Central memory CD8-positive, alpha-beta T cell (primary cell): ENCODE data around the gene MTREX.
A peak's percentile ranks its signal among the peaks of the same experiment; 100 is the strongest.
"Not testable (repeated sequence)": the region's sequence is repeated elsewhere in the genome, so short reads cannot be mapped to it uniquely, and the experiment has no call there.

Source experiments
- ATAC-seq: fragments of 150-1000 bp; cut with Tn5 transposase; replicated peaks from 2 replicates; pipeline ENCODE4 v1.10.0; 2022; ENCODE audit warnings: mild to moderate bottlenecking, moderate FRiP score, moderate number of reproducible peaks; ENCODE audit not compliant: poor library complexity, severe bottlenecking; ENCODE audit errors: extremely low read depth
- DNase-seq, 2 donors: peaks; one replicate each; pipeline ENCODE4 v3.0.0; 2021; ENCODE audit warnings: low spot score in 2 of 2
- H3K27ac Mint-ChIP-seq: one replicate; pipeline ENCODE4 v1.8.0; 2022; ENCODE audit warnings: low read depth, mild to moderate bottlenecking, moderate library complexity, mixed read lengths
- H3K27me3 Mint-ChIP-seq: one replicate; pipeline ENCODE4 v1.8.0; 2022; ENCODE audit warnings: mixed read lengths
- H3K36me3 Mint-ChIP-seq: one replicate; pipeline ENCODE4 v1.8.0; 2022; ENCODE audit warnings: mild to moderate bottlenecking, moderate library complexity, mixed read lengths; ENCODE audit not compliant: insufficient read depth
- H3K4me1 Mint-ChIP-seq: one replicate; pipeline ENCODE4 v1.8.0; 2022; ENCODE audit warnings: mixed read lengths
- H3K4me3 Mint-ChIP-seq: one replicate; pipeline ENCODE4 v1.8.0; 2022; ENCODE audit warnings: mild to moderate bottlenecking, moderate library complexity, mixed read lengths
- H3K9me3 Mint-ChIP-seq: one replicate; pipeline ENCODE4 v1.8.0; 2022; ENCODE audit warnings: mixed read lengths

Gene MTREX

GRCh38 chr5:55306641-55307382, 977 bp upstream of the MTREX start:
- H3K27me3 Mint-ChIP-seq: no peaks in the 10 kb centered on the region
- DNase-seq (no peak), ATAC-seq (no peak)
- H3K36me3 Mint-ChIP-seq: peaks cover 1% of the 10 kb centered on the region
- no peak overlapping the region for H3K4me3 Mint-ChIP-seq
- H3K9me3 Mint-ChIP-seq: no peaks in the 10 kb centered on the region
- H3K27ac Mint-ChIP-seq: no peak overlapping the region
- H3K4me1 Mint-ChIP-seq: peaks cover 20% of the 10 kb centered on the region

- DNase-seq (no peak), ATAC-seq (peak; percentile 20)
- peaks cover 2% of the 10 kb centered on the region for H3K36me3 Mint-ChIP-seq
These were observed 556 bp downstream of the MTREX start for GRCh38 chr5:55308254-55308836.

GRCh38 chr5:55313870-55314617, 6.3 kb downstream of the MTREX start:
- no peak for DNase-seq
- Mint-ChIP-seq H3K27me3 (no peaks in the 10 kb centered on the region), H3K4me3 (no peak overlapping the region), H3K36me3 (peaks cover 6% of the 10 kb centered on the region), H3K4me1 (peaks cover 65% of the 10 kb centered on the region), H3K27ac (no peak overlapping the region), H3K9me3 (no peaks in the 10 kb centered on the region)
- no peak for ATAC-seq

More at GRCh38 chr5:55308254-55308836, 556 bp downstream of the MTREX start:
- Mint-ChIP-seq H3K27me3 (no peaks in the 10 kb centered on the region), H3K27ac (no peak overlapping the region), H3K4me1 (peaks cover 28% of the 10 kb centered on the region), H3K4me3 (no peak overlapping the region), H3K9me3 (no peaks in the 10 kb centered on the region)

- no peak for DNase-seq
- Mint-ChIP-seq H3K27me3 (no peaks in the 10 kb centered on the region), H3K36me3 (peaks cover 8% of the 10 kb centered on the region), H3K4me1 (peaks cover 68% of the 10 kb centered on the region), H3K4me3 (no peak overlapping the region), H3K9me3 (no peaks in the 10 kb centered on the region), H3K27ac (peak overlapping the region; percentile 68)
- no peak for ATAC-seq
These were observed 8.5 kb downstream of the MTREX start for GRCh38 chr5:55316289-55316688.

- ATAC-seq (no peak), DNase-seq (no peak)
- H3K9me3 Mint-ChIP-seq: no peaks in the 10 kb centered on the region
- H3K36me3 Mint-ChIP-seq: peaks cover 8% of the 10 kb centered on the region
- H3K4me3 Mint-ChIP-seq: no peak overlapping the region
- H3K4me1 Mint-ChIP-seq: peaks cover 63% of the 10 kb centered on the region
- H3K27me3 Mint-ChIP-seq: no peaks in the 10 kb centered on the region
- peak overlapping the region; percentile 68 for H3K27ac Mint-ChIP-seq
These were observed 9.0 kb downstream of the MTREX start for GRCh38 chr5:55316837-55317236.

- H3K27me3 Mint-ChIP-seq, H3K4me3 Mint-ChIP-seq, H3K27ac Mint-ChIP-seq, DNase-seq, H3K9me3 Mint-ChIP-seq, ATAC-seq: not testable (repeated sequence)
- Mint-ChIP-seq H3K36me3 (peaks cover 14% of the 10 kb centered on the region), H3K4me1 (peaks cover 53% of the 10 kb centered on the region)
These were observed 10.4 kb downstream of the MTREX start for GRCh38 chr5:55318237-55318636.

GRCh38 chr5:55319491-55319890, 11.7 kb downstream of the MTREX start:
- Mint-ChIP-seq H3K4me1 (peaks cover 43% of the 10 kb centered on the region), H3K9me3 (no peaks in the 10 kb centered on the region)
- ATAC-seq: no peak

GRCh38 chr5:55320571-55320970, 12.8 kb downstream of the MTREX start:
- peaks cover 17% of the 10 kb centered on the region for H3K36me3 Mint-ChIP-seq
- H3K27me3 Mint-ChIP-seq: no peaks in the 10 kb centered on the region
- no peak overlapping the region for H3K27ac Mint-ChIP-seq
- H3K4me1 Mint-ChIP-seq: peaks cover 42% of the 10 kb centered on the region
- ATAC-seq: no peak
- H3K9me3 Mint-ChIP-seq: no peaks in the 10 kb centered on the region
- DNase-seq: no peak
- no peak overlapping the region for H3K4me3 Mint-ChIP-seq

More at GRCh38 chr5:55319491-55319890, 11.7 kb downstream of the MTREX start:
- no peaks in the 10 kb centered on the region for H3K27me3 Mint-ChIP-seq
- no peak overlapping the region for H3K4me3 Mint-ChIP-seq
- DNase-seq: no peak
- peaks cover 14% of the 10 kb centered on the region for H3K36me3 Mint-ChIP-seq
- H3K27ac Mint-ChIP-seq: no peak overlapping the region

- Mint-ChIP-seq H3K27ac (no peak overlapping the region), H3K4me1 (peaks cover 24% of the 10 kb centered on the region), H3K27me3 (no peaks in the 10 kb centered on the region), H3K9me3 (no peaks in the 10 kb centered on the region), H3K36me3 (peaks cover 29% of the 10 kb centered on the region), H3K4me3 (no peak overlapping the region)
- ATAC-seq: no peak
- no peak for DNase-seq
These were observed 16.2 kb downstream of the MTREX start for GRCh38 chr5:55324006-55324405.

GRCh38 chr5:55324815-55325418, 17.1 kb downstream of the MTREX start:
- peaks cover 37% of the 10 kb centered on the region for H3K36me3 Mint-ChIP-seq
- DNase-seq (no peak), ATAC-seq (no peak)
- H3K27me3 Mint-ChIP-seq: no peaks in the 10 kb centered on the region
- H3K9me3 Mint-ChIP-seq: no peaks in the 10 kb centered on the region
- peaks cover 19% of the 10 kb centered on the region for H3K4me1 Mint-ChIP-seq
- H3K27ac Mint-ChIP-seq: no peak overlapping the region
- no peak overlapping the region for H3K4me3 Mint-ChIP-seq

GRCh38 chr5:55325621-55326020, 17.8 kb downstream of the MTREX start:
- no peak for DNase-seq
- Mint-ChIP-seq H3K4me1 (peaks cover 25% of the 10 kb centered on the region), H3K27me3 (no peaks in the 10 kb centered on the region), H3K27ac (no peak overlapping the region), H3K9me3 (no peaks in the 10 kb centered on the region), H3K4me3 (no peak overlapping the region), H3K36me3 (peaks cover 41% of the 10 kb centered on the region)
- ATAC-seq: no peak

GRCh38 chr5:55327281-55327680, 19.5 kb downstream of the MTREX start:
- no peaks in the 10 kb centered on the region for H3K9me3 Mint-ChIP-seq
- H3K4me1 Mint-ChIP-seq: peaks cover 29% of the 10 kb centered on the region
- peaks cover 46% of the 10 kb centered on the region for H3K36me3 Mint-ChIP-seq
- no peaks in the 10 kb centered on the region for H3K27me3 Mint-ChIP-seq
- H3K4me3 Mint-ChIP-seq: no peak overlapping the region
- DNase-seq (no peak), ATAC-seq (no peak)
- H3K27ac Mint-ChIP-seq: peak overlapping the region; percentile 56
